ENCODE data around the gene ZSCAN16.
A peak's percentile ranks its signal among the peaks of the same experiment; 100 is the strongest.

The ZSCAN16 gene

DNA sequence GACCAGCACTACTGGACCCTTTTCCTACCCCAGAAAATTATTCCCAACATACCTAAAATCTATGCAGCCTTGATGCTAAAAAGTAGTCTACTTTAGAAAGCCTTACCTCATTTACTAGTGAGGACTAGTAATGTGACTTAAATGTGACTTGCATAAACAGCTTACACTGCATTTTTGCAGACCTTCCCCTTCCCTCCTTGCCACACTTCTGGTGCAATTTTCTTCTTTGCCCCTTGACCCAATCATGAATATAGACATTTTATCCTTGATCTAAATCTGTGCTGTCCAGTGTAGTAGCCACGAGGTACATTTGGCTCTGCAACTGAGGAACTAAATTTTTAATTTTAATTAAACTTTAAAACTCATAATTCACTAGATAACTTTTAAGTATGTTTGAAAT, 10.3 kb downstream of the ZSCAN16 start:
- DNase-seq: no peak

DNA sequence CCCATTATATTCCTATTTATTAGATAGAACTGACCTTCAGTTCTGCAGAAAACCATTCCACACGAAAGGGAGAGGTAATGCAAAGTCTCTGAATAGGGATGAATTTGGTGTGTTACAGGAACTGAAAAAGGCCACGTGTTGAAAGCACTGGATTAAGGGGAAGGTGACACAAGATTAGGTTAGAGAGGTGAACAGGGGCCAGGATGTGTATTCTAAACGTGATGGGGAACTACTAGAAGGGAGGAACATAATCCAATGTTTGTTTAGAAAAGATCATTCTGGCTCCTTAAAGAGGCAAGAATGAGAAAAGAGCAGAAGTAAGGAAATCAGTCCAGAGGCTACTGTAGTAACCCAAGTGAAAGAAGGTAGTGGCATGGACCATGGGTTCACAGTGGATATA, 11.0 kb downstream of the ZSCAN16 start:
- no peak for DNase-seq

DNA sequence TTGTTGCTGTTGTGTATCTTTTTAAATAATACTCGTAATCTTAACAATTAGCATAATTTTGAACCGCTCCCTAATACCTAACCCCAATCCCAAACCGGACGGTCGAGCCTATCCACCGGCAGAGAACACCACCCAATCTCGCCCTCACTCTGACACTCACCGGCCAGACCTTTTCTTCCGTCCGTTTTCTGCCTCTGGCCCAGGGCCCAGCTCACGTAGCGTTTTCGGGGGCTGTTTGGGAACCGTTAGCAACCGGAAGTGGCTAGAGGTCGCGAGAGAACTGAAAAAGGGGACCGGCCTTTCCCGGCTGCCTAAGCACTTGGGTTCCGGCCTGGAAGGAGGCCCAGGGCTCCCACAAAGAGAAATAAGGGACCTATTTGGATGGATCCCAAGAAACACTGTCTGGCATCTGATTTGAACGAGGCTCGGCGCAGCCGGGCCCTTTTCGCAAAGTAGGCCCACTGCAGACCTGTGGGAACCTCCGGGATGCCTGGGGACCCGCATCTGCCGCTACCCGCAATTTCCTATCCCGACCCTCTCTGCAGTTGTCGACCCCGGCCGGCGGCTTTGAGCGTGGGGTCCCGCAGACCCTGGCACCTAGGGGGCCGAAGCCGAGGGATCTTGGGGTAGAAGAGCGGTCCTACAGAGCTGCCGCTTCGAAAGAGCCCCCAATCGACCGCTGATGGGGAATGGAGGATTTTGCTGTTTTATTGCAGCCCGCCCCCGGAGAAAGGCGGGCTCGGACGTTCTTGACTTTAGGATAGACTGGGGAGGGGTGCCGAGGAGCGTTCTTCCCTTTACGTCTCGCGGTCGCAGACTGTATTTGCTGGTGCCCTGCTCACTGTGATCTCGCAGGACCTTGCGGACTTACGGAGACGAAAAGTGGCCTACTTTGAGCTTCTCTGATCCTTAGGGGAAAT, 12.4 kb downstream of the ZSCAN16 start:
- peak; percentile 77 for DNase-seq

DNA sequence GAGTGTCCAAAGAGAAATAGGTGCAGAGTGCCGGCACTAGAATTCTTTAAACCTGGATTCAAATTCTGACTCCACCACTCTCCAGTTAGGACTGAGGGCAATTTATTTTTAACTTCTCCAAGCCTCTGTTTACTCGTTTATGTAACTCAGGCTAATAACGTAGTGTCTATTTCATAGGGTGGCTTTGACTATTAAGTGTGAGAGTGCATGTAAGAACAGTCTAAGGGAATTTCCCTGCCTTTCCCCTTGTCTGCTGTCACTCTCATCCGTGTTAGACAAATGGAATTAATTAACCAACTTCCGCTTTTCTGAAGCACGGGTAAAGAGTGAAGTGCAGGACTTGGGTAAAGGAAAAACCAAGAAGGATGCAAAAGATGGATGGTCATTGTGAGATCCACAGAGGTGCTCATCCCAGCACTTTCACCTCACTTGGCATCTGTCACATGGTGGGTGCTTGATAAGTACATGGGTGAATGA, 13.1 kb downstream of the ZSCAN16 start:
- DNase-seq: peak; percentile 18

DNA sequence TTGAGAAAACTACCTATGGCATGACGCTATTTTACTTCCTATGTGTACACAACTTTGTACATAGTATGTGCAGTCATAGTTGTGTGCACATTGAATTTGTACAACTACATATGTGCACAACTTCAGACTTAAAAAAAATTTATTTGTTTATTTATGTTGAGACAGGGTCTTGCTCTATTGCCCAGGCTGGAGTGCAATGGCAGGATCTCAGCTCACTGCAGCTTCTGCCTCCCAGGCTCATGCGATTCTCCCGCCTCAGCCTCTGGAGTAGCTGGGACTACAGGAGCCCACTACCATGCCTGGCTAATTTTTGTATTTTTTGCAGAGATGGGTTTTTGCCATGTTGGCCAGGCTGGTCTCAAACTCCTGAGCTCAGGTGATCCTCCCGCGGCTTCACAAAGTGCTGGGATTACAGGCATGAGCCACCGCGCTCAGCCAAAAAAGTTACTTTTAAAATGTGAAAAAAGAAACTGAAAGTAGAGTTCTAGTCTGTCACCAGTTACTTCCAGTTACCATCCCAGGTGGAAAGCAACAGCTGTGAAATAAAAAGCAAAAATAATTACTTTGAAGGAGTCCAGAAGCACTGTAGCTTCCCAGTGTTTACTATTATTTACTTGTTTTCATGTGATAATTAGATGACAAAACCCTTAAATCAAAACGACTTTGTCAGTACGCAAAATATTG, 15.6 kb downstream of the ZSCAN16 start:
- no peak for DNase-seq

DNA sequence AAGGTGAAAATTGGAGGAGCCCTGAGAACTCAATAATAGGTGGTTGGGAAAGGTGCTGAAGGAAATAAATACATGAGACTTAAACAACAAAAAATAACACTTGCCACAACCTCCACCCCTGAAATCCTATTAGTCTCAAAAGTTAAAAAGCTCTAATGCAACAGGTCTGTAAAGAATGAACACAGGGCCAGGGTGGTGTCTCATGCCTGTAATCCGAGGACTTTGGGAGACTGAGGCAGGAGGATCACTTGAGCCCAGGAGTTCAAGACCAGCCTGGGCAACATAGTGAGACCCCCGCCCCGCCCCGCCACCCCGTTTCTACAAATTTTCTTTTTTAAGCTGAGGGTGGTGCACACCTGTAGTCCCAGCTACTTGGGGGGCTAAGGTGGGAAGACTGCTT, 16.2 kb downstream of the ZSCAN16 start:
- DNase-seq: no peak

DNA sequence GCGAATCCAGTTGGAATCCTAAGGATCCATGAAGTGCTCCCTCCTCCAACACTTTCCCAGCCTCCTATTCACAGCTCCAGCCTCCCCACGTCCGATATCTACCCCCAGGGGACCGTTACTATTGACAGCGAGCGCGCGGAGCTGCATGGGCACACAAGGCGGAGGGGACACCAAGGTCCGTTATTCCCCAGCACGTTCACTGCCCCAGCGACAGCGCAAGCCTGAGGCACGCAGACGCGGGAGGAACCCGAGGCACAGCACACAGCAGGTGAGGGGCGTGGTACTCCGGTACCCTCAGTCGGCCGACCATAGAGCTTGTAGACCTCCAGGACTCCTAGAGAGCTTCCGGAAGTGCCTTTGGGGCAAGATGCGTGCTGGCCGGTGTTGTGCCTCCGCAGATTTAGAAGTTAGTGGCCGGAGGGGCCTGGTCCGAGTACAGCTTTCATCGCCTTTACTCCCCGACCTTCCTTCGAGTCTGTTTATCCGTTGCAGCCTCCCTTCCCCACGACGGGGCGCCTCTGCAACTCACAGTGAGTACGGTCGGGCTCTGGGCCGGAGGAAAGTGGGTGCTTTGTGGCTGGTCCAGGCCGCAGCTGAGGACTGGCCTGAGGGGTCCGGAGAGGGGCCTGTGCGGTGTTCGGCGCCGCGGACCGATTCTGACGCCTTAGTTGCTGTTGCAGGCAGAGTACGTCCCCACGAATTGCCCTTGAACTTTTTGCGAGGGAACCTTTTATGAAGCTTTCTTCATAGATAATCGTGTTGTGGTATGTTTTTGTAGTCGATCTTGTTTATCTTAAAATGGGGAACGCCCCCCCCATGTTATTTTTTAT, 17.3 kb downstream of the ZSCAN16 start, which contains the start of gene ZKSCAN8:
ZKSCAN8 (plus strand) TSS at position 384 of the 830 bp plus-strand sequence. CDS start 6,525 bp downstream, outside the sequence.
- DNase-seq: peak; percentile 79

DNA sequence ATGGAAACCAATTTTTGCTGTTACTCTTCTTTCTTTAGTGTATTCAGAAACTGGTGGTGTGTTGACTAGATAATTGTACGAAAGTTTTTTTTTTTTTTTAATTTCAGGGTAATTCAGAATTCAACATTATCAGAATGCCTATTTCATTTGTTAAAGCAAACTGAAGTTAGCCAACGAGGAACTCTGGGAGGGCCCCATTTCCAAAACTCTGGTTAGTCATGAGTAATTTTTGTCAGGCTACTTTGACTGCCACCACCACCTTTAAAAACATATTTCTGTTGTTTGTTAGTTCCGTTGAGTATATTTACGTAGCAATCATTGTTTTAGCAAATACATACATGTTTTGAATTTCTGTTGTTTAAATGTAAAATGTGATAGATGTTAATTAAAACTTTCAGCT, 18.0 kb downstream of the ZSCAN16 start:
- DNase-seq: no peak

DNA sequence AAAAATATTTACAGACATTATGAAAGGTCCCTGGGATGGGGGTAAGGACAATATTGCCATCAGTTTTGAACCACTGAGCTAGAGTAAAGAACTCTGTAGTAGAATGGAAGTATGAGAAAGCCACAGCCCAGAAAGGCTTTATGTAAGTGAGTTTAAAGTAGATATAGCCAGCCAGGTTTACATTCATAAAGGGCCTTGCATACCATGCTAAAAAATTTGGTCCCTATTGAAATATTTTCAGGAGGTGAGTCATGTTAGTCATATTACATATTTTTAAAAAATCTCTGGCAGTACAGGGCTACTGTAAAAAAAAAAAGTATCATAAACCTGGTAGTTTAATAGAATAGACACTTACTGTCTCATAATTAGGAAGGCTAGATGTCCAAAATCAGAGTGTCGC, 20.8 kb downstream of the ZSCAN16 start:
- DNase-seq: no peak

DNA sequence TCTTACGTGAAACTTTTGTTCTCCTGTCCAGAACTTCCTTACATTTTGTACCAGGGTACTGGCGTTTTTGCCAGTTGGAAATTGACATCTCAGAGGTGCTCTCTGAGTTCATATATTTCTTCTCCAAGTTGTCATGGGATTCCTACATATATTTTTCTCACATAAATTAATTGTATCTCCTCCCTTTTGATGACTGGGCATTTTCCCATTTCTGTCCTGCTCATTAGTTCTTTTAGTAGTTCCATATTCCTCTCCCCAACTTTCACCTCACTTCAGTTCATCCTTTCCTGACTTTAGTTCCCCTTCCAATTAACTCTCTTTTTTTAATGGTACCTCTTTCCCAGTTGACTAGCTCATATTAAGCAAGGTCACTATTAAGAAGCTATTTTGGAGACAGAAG, 28.1 kb downstream of the ZSCAN16 start:
- no peak for DNase-seq

DNA sequence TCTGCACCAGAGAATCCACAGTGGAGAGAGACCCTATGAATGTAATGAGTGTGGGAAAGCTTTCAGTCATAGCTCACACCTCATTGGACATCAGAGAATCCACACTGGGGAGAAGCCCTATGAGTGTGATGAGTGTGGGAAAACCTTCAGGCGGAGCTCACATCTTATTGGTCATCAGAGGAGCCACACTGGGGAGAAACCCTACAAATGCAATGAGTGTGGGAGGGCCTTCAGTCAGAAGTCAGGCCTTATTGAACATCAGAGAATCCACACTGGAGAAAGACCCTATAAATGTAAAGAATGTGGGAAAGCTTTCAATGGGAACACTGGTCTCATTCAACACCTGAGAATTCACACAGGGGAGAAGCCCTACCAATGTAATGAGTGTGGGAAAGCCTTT, 29.1 kb downstream of the ZSCAN16 start:
- no peak for DNase-seq

DNA sequence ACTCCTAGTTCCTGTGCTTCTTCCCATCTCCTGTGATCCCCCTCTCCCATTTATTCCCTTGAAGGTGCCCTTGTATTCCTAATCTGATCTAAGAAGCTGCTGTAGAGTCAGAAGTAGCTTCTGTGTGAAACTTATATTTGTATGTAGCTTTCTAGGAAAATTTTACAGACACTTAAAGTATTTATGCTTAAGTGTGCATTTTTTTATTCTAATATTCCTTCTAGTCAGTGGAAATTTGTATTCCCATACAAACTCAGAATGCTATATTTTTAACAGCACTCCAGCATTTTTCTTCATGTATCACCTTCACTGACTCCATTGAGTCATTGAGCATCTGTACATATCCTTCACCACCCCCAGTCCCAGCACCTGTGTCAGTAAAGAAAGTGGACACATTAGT, 29.9 kb downstream of the ZSCAN16 start:
- no peak for DNase-seq

DNA sequence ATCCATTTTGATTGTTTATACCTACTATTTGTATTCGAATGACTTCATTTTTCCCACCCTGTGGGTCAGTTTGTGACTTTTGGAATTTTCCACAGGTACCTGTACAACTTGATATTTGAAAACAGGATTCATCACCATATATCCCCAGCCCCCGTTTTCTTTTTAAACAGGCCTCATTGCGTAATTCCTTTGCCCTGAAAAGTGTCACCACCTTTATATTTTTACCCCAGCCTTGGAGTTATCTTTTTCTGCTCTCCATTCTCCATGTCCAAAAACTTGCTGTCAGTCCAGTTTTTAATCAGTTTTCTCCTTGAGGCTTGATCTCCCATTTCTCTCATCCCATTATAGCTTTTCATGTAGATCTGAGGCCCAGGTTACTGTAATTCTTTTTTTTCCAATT, 33.9 kb downstream of the ZSCAN16 start:
- DNase-seq: no peak

DNA sequence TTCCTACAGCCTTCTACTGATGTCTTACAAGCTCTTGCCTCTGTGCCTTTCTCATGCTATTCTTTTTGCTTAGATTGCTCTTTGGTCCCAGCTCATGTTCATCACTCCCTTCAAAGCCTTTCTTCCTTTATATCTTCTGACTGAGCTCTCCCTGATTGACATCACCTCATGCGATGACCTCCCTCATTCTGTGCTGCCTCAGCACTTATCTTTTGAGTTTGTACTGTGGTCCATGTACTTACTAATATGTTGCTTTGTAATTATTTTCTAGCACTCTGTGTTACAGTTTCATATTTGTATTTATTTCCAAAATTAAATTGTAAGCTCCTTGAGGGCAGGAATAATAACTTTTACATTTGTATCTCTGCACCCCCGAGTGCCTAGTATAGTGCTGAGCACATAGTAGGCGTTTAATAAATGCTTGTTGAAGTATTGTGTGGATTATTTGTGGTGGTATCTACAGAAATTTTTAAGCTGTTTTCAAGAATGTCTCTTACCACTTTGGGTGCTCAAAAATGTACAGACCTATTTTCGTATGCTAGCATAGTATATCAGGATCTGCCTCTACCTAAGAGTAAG, 34.7 kb downstream of the ZSCAN16 start:
- no peak for DNase-seq

DNA sequence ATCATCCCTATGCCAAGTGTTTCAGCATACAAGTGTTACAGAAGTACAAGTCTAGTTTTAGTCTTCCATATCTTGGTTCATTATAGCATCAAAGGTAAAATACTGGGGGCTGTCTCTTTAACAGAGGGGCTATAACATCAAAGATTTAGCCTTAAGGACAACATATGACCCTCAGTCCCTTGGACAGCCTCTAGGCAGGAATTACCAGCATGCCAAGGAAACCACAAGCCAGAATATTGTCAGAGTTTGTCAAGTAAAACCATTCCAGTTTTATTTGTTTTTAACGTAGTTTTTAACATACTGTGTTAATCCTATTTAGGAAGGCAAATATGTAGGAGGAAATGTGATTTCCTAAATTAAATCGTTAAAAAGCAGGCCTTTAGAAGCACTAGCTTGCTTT, 35.8 kb downstream of the ZSCAN16 start:
- no peak for DNase-seq

DNA sequence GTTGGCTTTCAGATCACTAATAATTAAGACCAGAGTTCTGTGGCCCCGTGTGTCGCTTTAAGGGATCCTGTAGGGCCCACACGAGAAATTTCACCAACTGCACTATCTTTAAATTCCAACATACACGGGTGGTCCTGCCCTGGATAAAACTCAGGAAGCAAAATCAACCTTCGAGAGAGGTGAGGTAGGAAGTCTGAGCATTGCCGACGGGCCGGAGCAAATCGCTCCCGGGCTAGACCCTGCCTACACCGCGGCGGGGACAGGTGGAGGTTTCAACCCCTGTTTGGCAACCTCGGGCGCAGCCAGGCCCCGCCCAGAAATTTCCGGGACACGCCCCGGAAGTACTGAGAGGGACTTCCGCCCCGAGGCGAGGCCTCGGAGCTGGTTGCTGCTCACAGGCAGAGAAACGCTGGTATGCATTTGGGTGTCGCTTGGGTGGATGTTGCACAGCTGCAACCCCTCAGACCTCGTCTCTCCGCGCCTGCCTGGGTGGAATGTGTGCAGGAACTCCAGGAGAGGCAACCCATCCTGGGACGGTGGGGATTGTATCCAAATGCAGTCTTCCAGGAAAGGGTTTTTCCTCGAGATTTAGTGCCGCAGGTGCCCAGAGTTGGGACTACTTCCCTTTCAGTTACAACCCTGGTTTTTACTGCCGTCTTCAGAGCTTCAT, 37.1 kb downstream of the ZSCAN16 start:
- no peak for DNase-seq

DNA sequence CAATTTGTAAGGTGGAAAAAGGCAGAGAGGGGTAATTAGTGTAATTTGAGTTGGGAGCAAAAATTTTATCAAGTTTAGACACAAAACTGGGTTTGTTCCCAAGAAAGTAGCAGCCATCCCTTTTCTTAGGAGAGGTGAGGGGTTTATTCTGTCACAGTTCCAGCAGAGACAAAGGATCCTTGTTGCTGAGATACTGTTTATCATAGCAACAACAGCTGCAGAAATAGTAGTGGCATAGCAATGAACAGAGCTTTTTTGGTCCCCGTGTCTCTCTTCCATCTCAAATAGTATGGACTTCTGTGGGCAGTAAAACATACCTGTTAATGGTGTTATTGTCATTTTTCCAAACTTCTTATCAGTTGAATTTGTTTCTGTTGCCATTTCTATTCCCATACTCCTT, 41.2 kb downstream of the ZSCAN16 start:
- DNase-seq: no peak

DNA sequence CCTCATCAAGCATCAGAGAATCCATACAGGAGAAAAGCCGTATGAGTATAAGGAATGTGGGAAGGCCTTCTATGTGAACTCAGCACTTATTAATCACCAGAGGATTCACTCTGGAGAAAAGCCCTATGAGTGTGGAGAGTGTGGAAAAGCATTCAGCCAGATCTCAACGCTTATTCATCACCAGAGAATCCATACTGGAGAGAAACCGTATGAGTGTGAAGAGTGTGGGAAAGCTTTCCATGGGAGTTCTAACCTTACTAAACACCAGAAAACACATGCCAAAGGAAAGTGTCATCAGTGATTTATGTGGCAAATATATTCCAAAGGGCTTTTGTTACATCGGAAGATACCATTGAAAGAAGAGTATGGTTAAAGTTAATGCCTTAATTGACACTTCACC, 42.7 kb downstream of the ZSCAN16 start:
- no peak for DNase-seq

DNA sequence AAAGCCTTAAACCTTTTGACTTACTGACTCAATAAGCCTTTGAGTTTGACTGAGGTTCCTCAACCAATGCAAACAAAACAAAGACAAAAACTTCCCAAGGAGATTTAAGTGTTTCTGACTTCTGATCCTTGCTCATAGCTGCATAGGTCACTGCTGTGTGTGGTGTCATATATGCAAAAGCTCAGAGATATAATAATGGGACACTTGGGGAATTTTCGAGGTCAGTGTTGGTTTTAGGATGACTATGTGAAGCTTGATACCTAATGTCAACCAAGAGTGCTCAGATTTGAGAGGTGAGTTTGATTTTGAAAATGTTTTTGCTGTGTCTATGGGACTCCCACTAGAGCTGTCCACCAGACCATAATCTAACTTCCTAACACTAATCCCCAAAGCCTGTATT, 43.5 kb downstream of the ZSCAN16 start:
- no peak for DNase-seq

DNA sequence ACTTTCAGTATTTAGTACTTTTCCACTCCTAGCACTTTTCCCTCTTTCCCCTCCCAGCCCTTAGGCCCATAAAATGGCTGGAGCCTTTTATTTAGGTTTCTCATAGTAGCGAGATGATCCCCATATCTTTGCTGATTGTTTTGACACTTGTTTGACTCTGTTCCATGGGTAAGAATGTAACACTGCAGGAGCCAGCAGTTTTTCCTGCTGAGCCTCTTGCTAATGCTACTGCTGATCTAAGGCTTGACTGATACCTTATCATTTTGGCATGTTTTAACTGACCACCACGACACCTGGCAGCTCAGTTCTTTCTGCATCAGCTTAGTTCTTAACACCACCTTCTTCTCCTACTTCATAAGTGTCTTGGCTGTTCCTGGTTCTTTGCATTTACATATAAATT, 46.9 kb downstream of the ZSCAN16 start:
- no peak for DNase-seq

DNA sequence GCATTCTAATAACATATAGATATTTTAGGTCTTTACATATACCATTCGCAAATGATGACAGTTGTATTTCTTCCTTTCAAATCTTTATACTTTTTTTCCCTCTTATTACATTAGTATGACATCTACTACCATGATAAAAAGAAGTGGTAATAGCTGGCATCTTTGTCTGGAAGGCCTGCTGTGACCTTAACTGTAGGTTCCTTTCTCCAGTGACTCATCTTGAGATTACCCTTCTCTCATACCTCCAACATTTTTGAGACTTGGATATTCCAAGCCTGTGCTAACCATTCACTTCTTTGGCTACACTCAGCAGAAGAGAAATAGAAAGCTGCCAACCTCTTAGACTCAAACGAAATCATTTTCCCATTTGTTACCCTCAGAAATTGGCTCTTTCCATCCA, 47.6 kb downstream of the ZSCAN16 start:
- no peak for DNase-seq

DNA sequence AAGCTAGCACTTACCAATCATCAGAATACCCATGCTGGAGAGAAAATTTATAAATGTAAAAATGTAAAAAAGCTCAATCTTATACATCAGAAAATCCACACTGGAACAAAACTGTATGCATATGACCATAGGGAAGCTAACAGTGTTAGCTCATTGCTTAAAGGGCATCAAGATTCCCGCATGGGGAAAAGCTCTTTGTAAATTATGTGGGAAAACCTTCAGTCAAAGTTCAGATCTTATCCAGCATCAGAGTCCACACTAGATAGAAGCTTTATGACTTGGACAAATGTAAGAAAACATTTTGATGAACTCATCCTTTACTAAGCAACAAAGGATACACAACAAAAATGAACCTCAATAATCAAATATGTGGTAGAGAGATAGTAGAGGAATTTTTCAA, 52.0 kb downstream of the ZSCAN16 start:
- no peak for DNase-seq

Data from GDM1 (cell line).